ENCODE results near the gene TMEM44. TPM values are rescaled to one million over a fixed set of nuclear protein-coding genes. Genes with fewer than 3 reads are reported as not detected.

The TMEM44 gene
- total and polyA plus RNA-seq, 9 of the 15 experiments (the other 6 are each of a cell fraction or from before 2014, with no cell fraction given) = 0.53 to 18.1 (median 11.3) TPM

DNA sequence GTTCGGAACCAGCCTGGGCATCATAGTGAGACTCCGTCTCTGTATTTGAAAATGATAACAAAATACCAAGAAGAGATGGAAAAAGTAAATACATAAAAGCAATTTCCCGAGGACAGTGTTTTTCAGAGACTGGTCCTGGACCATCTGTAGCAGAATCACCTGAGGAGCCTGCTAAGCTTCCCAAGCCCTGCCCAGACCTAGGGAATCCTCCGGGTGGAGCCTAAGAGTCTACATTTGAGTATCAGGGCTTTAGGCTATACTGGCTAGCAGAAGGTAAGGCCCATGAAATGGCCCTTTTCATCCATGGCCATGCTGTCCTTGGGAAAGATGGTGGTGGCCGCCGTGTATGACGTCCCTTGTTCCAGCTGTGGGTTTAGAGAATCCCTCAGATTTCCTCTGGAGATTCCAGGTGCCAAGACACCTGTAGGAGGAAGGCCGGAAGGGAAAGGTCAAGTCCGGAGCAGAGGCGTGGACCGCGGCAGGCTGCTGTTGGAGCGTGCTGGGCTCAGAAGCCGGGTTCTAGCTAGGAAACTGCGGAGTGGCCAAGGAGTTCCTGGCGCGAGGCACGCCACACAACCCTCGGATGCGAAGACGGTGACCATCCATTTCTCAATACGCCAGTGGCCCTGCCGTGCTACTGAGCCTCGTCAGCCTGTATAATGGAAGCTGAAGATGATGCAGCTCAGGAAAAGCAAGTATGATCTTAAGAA lies 50.9 kb downstream of the TMEM44 start:
- H3K9ac ChIP-seq (ENCODE audit: insufficient read depth in 1 of 2, low read depth in 2 of 2, low read length in 2 of 2) = 0 out of 4 replicates have a peak overlapping the region, but pooled peaks of 1 of the 2 experiments have one; percentile 13
- no peak for DNase-seq (ENCODE audit: extremely low read depth in 1 of 4, low spot score in 3 of 4)
- H3K27me3 ChIP-seq (ENCODE audit: control insufficient read depth in 2 of 2, insufficient read depth in 2 of 2, low read length in 2 of 2) = no peaks in the 10 kb centered on the region
- H4K20me1 ChIP-seq (replicated peaks; ENCODE audit: control insufficient read depth, insufficient read depth, low read length) = no peaks in the 10 kb centered on the region
- H3K36me3 ChIP-seq (ENCODE audit: control insufficient read depth, insufficient read depth, low read length) = peaks cover 11% of the 10 kb centered on the region; the same call in 2 of the 3 replicates
- ChIA-PET CTCF (ENCODE audit: low intra/inter-chr PET ratio) (no interaction called here), POLR2A (interaction anchor here (0.6 to 1.3 kb wide), 7 partner anchors 13 to 837 kb away, joined by 3 to 5 read pairs (median 3); partner anchors contain the start of gene ATP13A3)
- BruUV-seq (replicated peaks) = no TSS peak
- H3K4me2 ChIP-seq (ENCODE audit: insufficient read depth, low read length) = no peak overlapping the region
- 88% methylated on average over 22 of the region's 24 CpGs for WGBS (ENCODE audit: insufficient coverage, low coverage, missing lambda C conversion rate)
- no peaks in the 10 kb centered on the region for H3K9me1 ChIP-seq (ENCODE audit: control insufficient read depth, insufficient read depth, low read length)
- no peak overlapping the region for H3K27ac ChIP-seq (ENCODE audit: extremely low read depth, low read depth, low read length)
- intact Hi-C loops (cut with micrococcal nuclease) = no loop called here
- in situ Hi-C loops (cut with MboI) = loop anchor here (10.0 kb wide), 1 partner anchor 248 kb away; no protein-coding TSS in a partner anchor
- FAIRE-seq = no peak
- H3K4me3 ChIP-seq = no peak overlapping the region
- ATAC-seq = no peak
- peaks cover 9 to 21% of the 10 kb centered on the region in 2 experiments for H3K4me1 ChIP-seq (replicated peaks in 1 of 2; ENCODE audit: control insufficient read depth in 2 of 2, insufficient read depth in 2 of 2, low read length in 2 of 2)
- H3K79me2 ChIP-seq (ENCODE audit: control insufficient read depth, insufficient read depth, low read length) = peaks cover 13% of the 10 kb centered on the region
- no peak overlapping the region; the same call in 1 of the 2 replicates for H2AFZ ChIP-seq (ENCODE audit: low read depth, low read length)
- H3K9me3 ChIP-seq (replicated peaks; ENCODE audit: control insufficient read depth, insufficient read depth, low read depth, low read length) = no peaks in the 10 kb centered on the region
- TF ChIP-seq YY1 (IDR thresholded peaks at IDR 0.05; ENCODE audit: borderline replicate concordance in 1 of 3, control insufficient read depth in 1 of 3, extremely low read depth in 1 of 3, insufficient read depth in 3 of 3, insufficient read length in 1 of 3, insufficient replicate concordance in 2 of 3, low read depth in 1 of 3, low read length in 2 of 3) (peak in 1 of 3 experiments; percentile 6), ZNF311 (CRISPR knock-in tag; IDR thresholded peaks at IDR 0.05) (no peak), FUS (optimal IDR thresholded peaks at IDR 0.05; ENCODE audit: low read depth, low read length) (no peak), ZNF407 (IDR thresholded peaks at IDR 0.05; ENCODE audit: low read depth) (no peak), ZBED1 (IDR thresholded peaks at IDR 0.05) (no peak), ZNF224 (CRISPR knock-in tag; IDR thresholded peaks at IDR 0.05) (no peak)
